Stomach (tissue), 9 donors: Measurements from ENCODE around the gene ARHGEF1. TPM values are rescaled to one million over a fixed set of nuclear protein-coding genes. Genes with fewer than 3 reads are reported as not detected.

ENCODE experiments used
- DNase-seq, 2 donors: peaks; one replicate each; pipeline versions ENCODE4 v3.0.0 to v3.0.0-alpha.2; 2013 to 2019
- H3K27ac ChIP-seq, 5 donors: fragments of 200-600 bp in 4 of 5; sonication (generic) in 4 of 5; one replicate each; pipeline ENCODE4 v1.5.1; 2013 to 2019; ENCODE audit warnings: mild to moderate bottlenecking in 1 of 5, moderate library complexity in 1 of 5
- H3K27me3 ChIP-seq, 3 donors: fragments of 200-600 bp; sonication (generic); one replicate each; pipeline ENCODE4 v1.5.1; 2017 to 2019; ENCODE audit warnings: mixed run types in 1 of 3
- H3K36me3 ChIP-seq, 4 donors: fragments of 200-600 bp; sonication (generic); 1 replicate in 3 of 4; 2 replicates in 1 of 4; pipeline ENCODE4 v1.5.1; 2016 to 2019
- H3K4me1 ChIP-seq, 4 donors: fragments of 200-600 bp; sonication (generic); one replicate each; pipeline ENCODE4 v1.5.1; 2016 to 2019
- H3K4me3 ChIP-seq, 4 donors: fragments of 200-600 bp; sonication (generic) in 3 of 4; one replicate each; pipeline ENCODE4 v1.5.1; 2016 to 2019; ENCODE audit warnings: mild to moderate bottlenecking in 1 of 4
- H3K9me3 ChIP-seq, 4 donors: fragments of 200-600 bp; sonication (generic); one replicate each; pipeline ENCODE4 v1.5.1; 2016 to 2019
- EP300 ChIP-seq: sonication (generic); formaldehyde crosslinking; IDR thresholded peaks from one replicate; pipeline ENCODE4 v1.6.1; 2017; ENCODE audit warnings: antibody characterized with exemption
- POLR2A ChIP-seq, 4 donors: fragments of 450-650 bp; IDR thresholded peaks; one replicate each; pipeline ENCODE4 v1.6.1; 2016; ENCODE audit warnings: antibody characterized with exemption in 4 of 4, control low read depth in 2 of 4, mild to moderate bottlenecking in 1 of 4, moderate library complexity in 1 of 4
- POLR2AphosphoS5 ChIP-seq, 3 donors: sonication (generic); formaldehyde crosslinking; IDR thresholded peaks; one replicate each; pipeline ENCODE4 v1.6.1; 2016; ENCODE audit warnings: antibody characterized with exemption in 3 of 3
- WGBS, 5 donors: extraction: QIAGEN DNeasy Blood & Tissue Kit in 3 of 5; methylation state at CpG; one replicate each; pipeline versions ENCODE4 v1.1.5 to v1.1.7; 2013 to 2018; 5-methylcytosine and 5-hydroxymethylcytosine counted together
- intact Hi-C: fragments of 100-400 bp; cut with DNase I; formaldehyde crosslinking; loops from one replicate; pipeline ENCODE4 v1.15.1; 2023; ENCODE audit warnings: low total_unique reads
- polyA plus RNA-seq, 3 donors: library from polyadenylated mRNA; stranded (reverse); fragments of 200-250 nt; gene quantifications; one replicate each; pipeline ENCODE4 v1.2.3, GENCODE V29; 2013
- total RNA-seq, 5 donors: library from RNA; depleted of rRNA; stranded (reverse); fragments of >200 nt; gene quantifications; one replicate each; pipeline versions ENCODE4 v1.1.0 to v1.2.3, GENCODE V29; 2014 to 2016
- TF ChIP-seq, protein P1 (sequence below), 7 experiments: fragments of 450-650 bp in 4 of 7; fragments of 200-600 bp in 3 of 7; sonication (generic) in 3 of 7; IDR thresholded peaks; one replicate each; pipeline ENCODE4 v1.5.1; 2016 to 2019; ENCODE audit warnings: antibody characterized with exemption in 7 of 7, control low read depth in 2 of 7, mild to moderate bottlenecking in 1 of 7
- donor health status: healthy with polysubstance abuse.
- donor health status: Bipolar disorder and iron deficiency.
- donor health status: healthy.

The ARHGEF1 gene
- total and polyA plus RNA-seq, 8 donors: 40.8 to 329 (median 143) TPM

DNA sequence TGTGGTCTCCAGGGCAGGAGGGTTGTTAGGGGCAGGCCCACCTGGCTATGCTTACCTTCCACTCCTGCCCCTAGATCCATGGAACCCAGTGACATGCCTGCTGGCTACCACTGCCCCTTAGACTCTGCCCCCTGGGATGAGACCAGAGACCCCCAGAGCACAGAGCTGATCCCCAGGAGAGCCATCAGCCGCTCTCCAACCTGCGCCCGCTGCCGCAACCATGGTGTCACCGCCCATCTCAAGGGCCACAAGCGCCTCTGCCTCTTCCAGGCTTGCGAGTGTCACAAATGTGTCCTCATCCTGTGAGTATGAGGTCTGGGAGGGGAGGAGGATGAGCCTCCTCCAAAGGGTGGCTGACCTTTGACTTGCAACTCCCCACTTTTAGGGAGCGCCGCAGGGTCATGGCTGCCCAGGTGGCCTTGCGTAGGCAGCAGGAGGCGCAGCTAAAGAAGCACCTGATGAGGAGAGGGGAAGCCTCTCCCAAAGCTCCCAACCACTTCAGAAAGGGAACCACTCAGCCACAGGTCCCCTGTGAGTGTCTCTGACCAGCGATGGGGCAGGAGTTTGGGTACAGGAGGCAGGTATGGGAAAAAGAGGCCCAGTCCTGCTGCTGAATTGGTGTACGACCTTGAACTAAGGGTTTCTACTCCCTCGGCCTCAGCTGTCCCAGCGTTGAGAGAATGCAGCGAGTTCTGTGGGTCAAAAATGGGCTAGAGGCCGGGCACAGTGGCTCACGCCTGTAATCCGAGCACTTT lies 35.5 kb upstream of the ARHGEF1 start:
- Histone ChIP-seq H3K4me1 (peaks cover 0 to 5% (median 0%) of the 10 kb centered on the region in 4 donors), H3K27me3 (peaks cover 0 to 30% (median 0%) of the 10 kb centered on the region in 3 donors), H3K4me3 (no peak overlapping the region), H3K9me3 (no peaks in the 10 kb centered on the region), H3K36me3 (no peaks in the 10 kb centered on the region), H3K27ac (no peak overlapping the region)
- WGBS, 5 donors: 82 to 92% (median 91%) methylated on average over 15 to 19 of the region's 19 CpGs
- TF ChIP-seq, protein P1, sequence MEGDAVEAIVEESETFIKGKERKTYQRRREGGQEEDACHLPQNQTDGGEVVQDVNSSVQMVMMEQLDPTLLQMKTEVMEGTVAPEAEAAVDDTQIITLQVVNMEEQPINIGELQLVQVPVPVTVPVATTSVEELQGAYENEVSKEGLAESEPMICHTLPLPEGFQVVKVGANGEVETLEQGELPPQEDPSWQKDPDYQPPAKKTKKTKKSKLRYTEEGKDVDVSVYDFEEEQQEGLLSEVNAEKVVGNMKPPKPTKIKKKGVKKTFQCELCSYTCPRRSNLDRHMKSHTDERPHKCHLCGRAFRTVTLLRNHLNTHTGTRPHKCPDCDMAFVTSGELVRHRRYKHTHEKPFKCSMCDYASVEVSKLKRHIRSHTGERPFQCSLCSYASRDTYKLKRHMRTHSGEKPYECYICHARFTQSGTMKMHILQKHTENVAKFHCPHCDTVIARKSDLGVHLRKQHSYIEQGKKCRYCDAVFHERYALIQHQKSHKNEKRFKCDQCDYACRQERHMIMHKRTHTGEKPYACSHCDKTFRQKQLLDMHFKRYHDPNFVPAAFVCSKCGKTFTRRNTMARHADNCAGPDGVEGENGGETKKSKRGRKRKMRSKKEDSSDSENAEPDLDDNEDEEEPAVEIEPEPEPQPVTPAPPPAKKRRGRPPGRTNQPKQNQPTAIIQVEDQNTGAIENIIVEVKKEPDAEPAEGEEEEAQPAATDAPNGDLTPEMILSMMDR (IDR thresholded peaks at IDR 0.05): no peak
- TF ChIP-seq POLR2AphosphoS5 (IDR thresholded peaks at IDR 0.05): no peak
- no peak for TF ChIP-seq EP300
- TF ChIP-seq POLR2A (IDR thresholded peaks at IDR 0.05): no peak
- no peak for DNase-seq
- intact Hi-C loops: no loop called here

DNA sequence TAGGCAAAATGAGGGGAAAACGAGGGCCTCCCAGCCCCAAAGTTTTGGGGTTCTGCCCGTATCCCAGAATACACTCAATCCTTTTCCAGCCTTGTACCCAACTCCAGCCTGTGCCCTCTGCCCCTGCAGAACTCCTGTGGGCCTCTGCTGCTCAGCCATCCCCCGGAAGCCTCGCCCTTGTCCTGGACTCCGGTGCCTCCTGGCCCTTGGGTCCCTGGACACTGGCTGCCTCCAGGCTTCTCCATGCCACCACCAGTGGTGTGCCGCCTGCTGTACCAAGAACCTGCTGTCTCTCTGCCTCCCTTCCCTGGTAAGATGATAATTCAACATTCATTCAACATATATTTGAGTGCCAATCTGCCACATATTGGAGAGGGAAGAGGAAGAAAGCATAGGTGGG lies 34.3 kb upstream of the ARHGEF1 start:
- Histone ChIP-seq H3K27me3 (peaks cover 0 to 29% (median 0%) of the 10 kb centered on the region in 3 donors), H3K4me3 (no peak overlapping the region), H3K4me1 (no peaks in the 10 kb centered on the region), H3K36me3 (no peaks in the 10 kb centered on the region), H3K9me3 (no peaks in the 10 kb centered on the region), H3K27ac (no peak overlapping the region)
- no peak for TF ChIP-seq EP300
- TF ChIP-seq, protein P1 (IDR thresholded peaks at IDR 0.05): no peak
- TF ChIP-seq POLR2AphosphoS5 (IDR thresholded peaks at IDR 0.05): no peak
- no peak for TF ChIP-seq POLR2A (IDR thresholded peaks at IDR 0.05)
- 80 to 87% (median 84%) methylated on average over 6 of the region's 6 CpGs for WGBS, 5 donors
- no peak for DNase-seq
- intact Hi-C loops: no loop called here

DNA sequence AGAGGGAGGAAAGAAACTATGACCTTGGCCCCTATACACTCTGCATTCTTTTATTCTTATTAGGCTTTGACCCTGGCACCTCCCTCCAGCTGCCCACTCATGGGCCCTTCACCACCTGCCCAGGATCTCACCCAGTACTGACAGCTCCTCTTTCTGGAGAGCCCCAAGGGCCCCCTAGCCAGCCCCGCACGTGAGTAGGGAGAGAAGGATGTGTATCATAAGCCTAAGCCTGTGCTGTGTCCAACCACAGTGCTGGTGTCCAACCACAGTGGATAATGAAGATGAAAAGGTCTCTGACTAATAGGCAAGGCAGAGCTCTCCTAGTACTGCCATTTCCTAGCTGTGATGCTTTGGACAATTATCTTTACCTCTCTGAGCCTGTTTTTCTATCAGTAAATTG lies 33.9 kb upstream of the ARHGEF1 start:
- Histone ChIP-seq H3K36me3 (no peaks in the 10 kb centered on the region), H3K4me1 (no peaks in the 10 kb centered on the region), H3K27ac (no peak overlapping the region), H3K4me3 (no peak overlapping the region), H3K9me3 (no peaks in the 10 kb centered on the region), H3K27me3 (peaks cover 0 to 29% (median 0%) of the 10 kb centered on the region in 3 donors)
- WGBS, 5 donors: 70 to 87% (median 77%) methylated on average over 2 of the region's 2 CpGs
- TF ChIP-seq POLR2AphosphoS5 (IDR thresholded peaks at IDR 0.05) (no peak), EP300 (no peak), POLR2A (IDR thresholded peaks at IDR 0.05) (no peak)
- TF ChIP-seq, protein P1 (IDR thresholded peaks at IDR 0.05): no peak
- no peak for DNase-seq
- intact Hi-C loops: no loop called here

DNA sequence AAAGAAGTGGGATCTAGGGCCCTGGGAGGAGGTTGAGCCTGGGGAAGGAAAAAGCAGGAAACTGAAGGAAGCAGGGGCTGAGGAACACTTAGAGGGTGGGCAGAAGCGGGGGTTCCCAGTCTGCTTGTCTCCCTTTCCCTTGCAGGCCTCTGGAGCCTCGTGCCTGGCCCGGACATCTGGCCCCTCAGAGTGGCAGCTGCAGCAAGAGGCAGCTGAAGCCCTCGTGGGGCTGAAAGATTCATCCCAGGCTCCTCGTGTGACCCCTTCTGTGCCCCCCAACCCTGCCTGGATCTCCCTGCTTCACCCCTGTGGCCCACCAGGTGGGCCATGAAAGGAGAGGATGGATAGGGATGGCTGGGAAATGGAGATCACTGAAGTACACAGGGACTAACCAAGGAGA lies 32.6 kb upstream of the ARHGEF1 start:
- H3K4me1 ChIP-seq: no peaks in the 10 kb centered on the region
- H3K36me3 ChIP-seq: no peaks in the 10 kb centered on the region
- 67 to 70% (median 68%) methylated on average over 5 of the region's 5 CpGs for WGBS, 5 donors
- no peak for TF ChIP-seq POLR2AphosphoS5 (IDR thresholded peaks at IDR 0.05)
- TF ChIP-seq EP300: no peak
- TF ChIP-seq POLR2A (IDR thresholded peaks at IDR 0.05): no peak
- TF ChIP-seq, protein P1 (IDR thresholded peaks at IDR 0.05): no peak
- H3K27me3 ChIP-seq: peaks cover 0 to 21% (median 0%) of the 10 kb centered on the region in 3 donors
- no peaks in the 10 kb centered on the region for H3K9me3 ChIP-seq
- no peak overlapping the region for H3K27ac ChIP-seq
- no peak for DNase-seq
- no peak overlapping the region for H3K4me3 ChIP-seq
- intact Hi-C loops: no loop called here
